SK-N-SH (cell line): ENCODE measurements around the gene WNT16. TPM values are rescaled to one million over a fixed set of nuclear protein-coding genes. Genes with fewer than 3 reads are reported as not detected.

Experiments used
- CTCF ChIA-PET: fragments of 300-600, 350-600 bp; formaldehyde crosslinking; extraction: SDS; loops from one replicate; lab custom pipeline; 2021; lab: Yijun Ruan, JAX
- POLR2A ChIA-PET: fragments of 350-600 bp; sonication (Branson Sonifier 250); formaldehyde crosslinking; extraction: SDS; loops from one replicate; lab custom pipeline; 2020; ENCODE audit warnings: antibody characterized with exemption, inconsistent platforms; lab: Yijun Ruan, JAX
- DNase-seq: peaks from one replicate; pipeline ENCODE4 v3.0.0; 2012
- H2AFZ ChIP-seq: fragments of 200-600 bp; sonication (generic); 2 replicates; pipeline ENCODE4 v1.8.1; 2016; ENCODE audit warnings: antibody characterized with exemption, mild to moderate bottlenecking, low read depth
- H3F3A ChIP-seq: fragments of 200-600 bp; sonication (generic); replicated peaks from 2 replicates; pipeline ENCODE3; 2016; ENCODE audit warnings: antibody characterized with exemption, mild to moderate bottlenecking; ENCODE audit not compliant: insufficient read depth
- H3K27ac ChIP-seq, 2 experiments: fragments of 200-500 bp in 1 of 2; fragments of 200-600 bp in 1 of 2; sonication (Bioruptor generic) in 1 of 2; sonication (generic), shearing (Covaris generic) in 1 of 2; 2 replicates each; pipeline versions ENCODE4 v1.5.1 to v1.6.1; 2014 to 2016; ENCODE audit warnings: low read depth in 2 of 2, inconsistent platforms in 1 of 2, low read length in 1 of 2, mild to moderate bottlenecking in 1 of 2, mixed read lengths in 1 of 2
- H3K27me3 ChIP-seq: fragments of 200-600 bp; sonication (generic), shearing (Covaris generic); 2 replicates; pipeline ENCODE4 v1.6.1; 2016; ENCODE audit warnings: mixed run types; ENCODE audit not compliant: insufficient read depth
- H3K36me3 ChIP-seq, 2 experiments: fragments of 200-500 bp in 1 of 2; fragments of 200-600 bp in 1 of 2; sonication (Bioruptor generic) in 1 of 2; sonication (generic) in 1 of 2; replicated peaks in 1 of 2; 2 replicates each; pipeline versions ENCODE3 to v1.5.1; 2014 to 2016; ENCODE audit warnings: low read length in 1 of 2, mild to moderate bottlenecking in 1 of 2; ENCODE audit not compliant: insufficient read depth in 2 of 2, control insufficient read depth in 1 of 2
- H3K4me1 ChIP-seq, 2 experiments: fragments of 200-500 bp in 1 of 2; fragments of 200-600 bp in 1 of 2; sonication (Bioruptor generic) in 1 of 2; sonication (generic), shearing (Covaris generic) in 1 of 2; 2 replicates each; pipeline versions ENCODE4 v1.5.1 to v1.6.1; 2014 to 2016; ENCODE audit warnings: low read depth in 1 of 2, low read length in 1 of 2, mixed run types in 1 of 2; ENCODE audit not compliant: insufficient read depth in 2 of 2, control insufficient read depth in 1 of 2
- H3K4me2 ChIP-seq: fragments of 200-600 bp; sonication (generic), shearing (Covaris generic); 2 replicates; pipeline ENCODE4 v1.6.1; 2017; ENCODE audit warnings: mixed run types
- H3K4me3 ChIP-seq, 2 experiments: fragments of 200-500 bp in 1 of 2; fragments of 200-600 bp in 1 of 2; sonication (Bioruptor generic) in 1 of 2; sonication (generic), shearing (Covaris generic) in 1 of 2; 2 replicates each; pipeline versions ENCODE4 v1.5.1 to v1.8.1; 2014 to 2016; ENCODE audit warnings: low read depth in 2 of 2, inconsistent platforms in 1 of 2, low read length in 1 of 2, mild to moderate bottlenecking in 1 of 2, mixed read lengths in 1 of 2, moderate library complexity in 1 of 2
- H3K79me2 ChIP-seq: fragments of 200-600 bp; sonication (generic); 2 replicates; pipeline ENCODE4 v1.8.1; 2017; ENCODE audit warnings: mild to moderate bottlenecking; ENCODE audit not compliant: insufficient read depth
- H3K9ac ChIP-seq: fragments of 200-600 bp; sonication (generic); 2 replicates; pipeline ENCODE4 v1.6.1; 2017; ENCODE audit warnings: mixed run types
- H3K9me2 ChIP-seq: fragments of 200-600 bp; sonication (generic); 2 replicates; pipeline ENCODE4 v1.6.1; 2017; ENCODE audit warnings: mixed run types
- H3K9me3 ChIP-seq: fragments of 200-600 bp; sonication (generic); 2 replicates; pipeline ENCODE4 v1.6.1; 2017; ENCODE audit warnings: mixed run types, mild to moderate bottlenecking, moderate library complexity
- H4K20me1 ChIP-seq: fragments of 200-600 bp; sonication (generic); 2 replicates; pipeline ENCODE4 v1.6.1; 2017; ENCODE audit warnings: mild to moderate bottlenecking, mixed run types; ENCODE audit not compliant: insufficient read depth
- CHD2 ChIP-seq: fragments of 150-350 bp; IDR thresholded peaks from 2 replicates; pipeline ENCODE4 v1.6.1; 2018; ENCODE audit warnings: low read length; ENCODE audit not compliant: partially characterized antibody
- EP300 ChIP-seq, 2 experiments: IDR thresholded peaks; 2 replicates each; pipeline versions ENCODE4 v1.4.0 to v1.6.1; 2012; ENCODE audit warnings: borderline replicate concordance in 1 of 2, low read depth in 1 of 2, low read length in 1 of 2
- FOXJ3 ChIP-seq: sonication (generic); formaldehyde crosslinking; IDR thresholded peaks from 2 replicates; pipeline ENCODE4 v1.5.1; 2020; ENCODE audit warnings: mild to moderate bottlenecking, missing genetic modification reagents
- GATA2 ChIP-seq: sonication (generic); formaldehyde crosslinking; IDR thresholded peaks from 2 replicates; pipeline ENCODE4 v1.5.0; 2020; ENCODE audit warnings: mild to moderate bottlenecking, missing genetic modification reagents
- JUND ChIP-seq: IDR thresholded peaks from 2 replicates; pipeline ENCODE4 v1.4.0; 2012
- MXI1 ChIP-seq: IDR thresholded peaks from 2 replicates; pipeline ENCODE4 v1.6.1; 2012; ENCODE audit warnings: mild to moderate bottlenecking, low read depth, low read length, improper control_type of control experiment
- NFIC ChIP-seq: IDR thresholded peaks from 2 replicates; pipeline ENCODE4 v1.4.0; 2012; ENCODE audit warnings: borderline replicate concordance
- NRF1 ChIP-seq: IDR thresholded peaks from 2 replicates; pipeline ENCODE4 v1.6.1; 2012; ENCODE audit warnings: low read depth, mild to moderate bottlenecking, low read length
- RAD21 ChIP-seq: IDR thresholded peaks from 2 replicates; pipeline ENCODE4 v1.6.1; 2012; ENCODE audit warnings: mild to moderate bottlenecking, low read length
- RCOR1 ChIP-seq: fragments of 150-350 bp; IDR thresholded peaks from 2 replicates; pipeline ENCODE4 v1.6.1; 2017; ENCODE audit warnings: antibody characterized with exemption, low read length
- SIN3A ChIP-seq: IDR thresholded peaks from 2 replicates; pipeline ENCODE4 v1.6.1; 2012; ENCODE audit warnings: low read depth, mild to moderate bottlenecking, low read length, moderate library complexity, borderline replicate concordance
- SMC3 ChIP-seq: IDR thresholded peaks from 2 replicates; pipeline ENCODE4 v1.6.1; 2012; ENCODE audit warnings: low read depth, low read length, improper control_type of control experiment
- TCF12 ChIP-seq: IDR thresholded peaks from 2 replicates; pipeline ENCODE4 v1.4.0; 2012
- TEAD4 ChIP-seq: IDR thresholded peaks from 2 replicates; pipeline ENCODE4 v1.4.0; 2012; ENCODE audit warnings: mild to moderate bottlenecking, borderline replicate concordance; ENCODE audit not compliant: insufficient read depth
- WGBS: methylation state at CpG from one replicate; pipeline ENCODE4 v1.1.6; 2017; ENCODE audit warnings: low lambda C conversion rate; 5-methylcytosine and 5-hydroxymethylcytosine counted together
- polyA plus RNA-seq, 3 experiments: library from polyadenylated mRNA; depleted of rRNA; stranded (reverse); fragments of >200 nt; gene quantifications; 2 replicates each; pipeline ENCODE4 v1.2.3, GENCODE V29; 2012
- TF ChIP-seq, protein P1 (sequence below): fragments of 200-600 bp; sonication (generic); IDR thresholded peaks from 2 replicates; pipeline ENCODE4 v1.6.1; 2017; ENCODE audit warnings: antibody characterized with exemption, mild to moderate bottlenecking, moderate library complexity
- TF ChIP-seq, protein P2 (sequence below): IDR thresholded peaks from 2 replicates; pipeline ENCODE4 v1.4.0; 2012; ENCODE audit warnings: low read depth

Gene WNT16
- polyA plus RNA-seq, 1 of the 3 experiments (the other 2 are of a cell fraction) = 0.05 TPM

GRCh38 chr7:121329191-121330052 is 622 bp downstream of the WNT16 start:
- no peak for TF ChIP-seq EP300 (IDR thresholded peaks at IDR 0.05; ENCODE audit: borderline replicate concordance in 1 of 2, low read depth in 1 of 2, low read length in 1 of 2)
- TF ChIP-seq RAD21 = peak; percentile 19; the same call in 1 of the 2 replicates
- no peak for TF ChIP-seq CHD2
- no peak for TF ChIP-seq JUND
- TF ChIP-seq, protein P1, sequence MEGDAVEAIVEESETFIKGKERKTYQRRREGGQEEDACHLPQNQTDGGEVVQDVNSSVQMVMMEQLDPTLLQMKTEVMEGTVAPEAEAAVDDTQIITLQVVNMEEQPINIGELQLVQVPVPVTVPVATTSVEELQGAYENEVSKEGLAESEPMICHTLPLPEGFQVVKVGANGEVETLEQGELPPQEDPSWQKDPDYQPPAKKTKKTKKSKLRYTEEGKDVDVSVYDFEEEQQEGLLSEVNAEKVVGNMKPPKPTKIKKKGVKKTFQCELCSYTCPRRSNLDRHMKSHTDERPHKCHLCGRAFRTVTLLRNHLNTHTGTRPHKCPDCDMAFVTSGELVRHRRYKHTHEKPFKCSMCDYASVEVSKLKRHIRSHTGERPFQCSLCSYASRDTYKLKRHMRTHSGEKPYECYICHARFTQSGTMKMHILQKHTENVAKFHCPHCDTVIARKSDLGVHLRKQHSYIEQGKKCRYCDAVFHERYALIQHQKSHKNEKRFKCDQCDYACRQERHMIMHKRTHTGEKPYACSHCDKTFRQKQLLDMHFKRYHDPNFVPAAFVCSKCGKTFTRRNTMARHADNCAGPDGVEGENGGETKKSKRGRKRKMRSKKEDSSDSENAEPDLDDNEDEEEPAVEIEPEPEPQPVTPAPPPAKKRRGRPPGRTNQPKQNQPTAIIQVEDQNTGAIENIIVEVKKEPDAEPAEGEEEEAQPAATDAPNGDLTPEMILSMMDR = peak; percentile 30
- peak; percentile 17; the same call in 1 of the 2 replicates for TF ChIP-seq FOXJ3
- TF ChIP-seq GATA2 = 0 out of 2 replicates have a peak, but pooled peaks have one; percentile 15
- TF ChIP-seq, all 33 proteins: peak for 4
- Histone ChIP-seq H3K9me2 (no peaks in the 10 kb centered on the region), H3K4me2 (peak overlapping the region; percentile 87), H3K79me2 (no peaks in the 10 kb centered on the region), H2AFZ (peak overlapping the region; percentile 79; the same call in 1 of the 2 replicates), H3K27me3 (peaks cover 50% of the 10 kb centered on the region), H3K9me3 (no peaks in the 10 kb centered on the region; the same call in 1 of the 2 replicates), H3K36me3 (no peaks in the 10 kb centered on the region), H3F3A (peaks cover 3% of the 10 kb centered on the region), H3K4me1 (peaks cover 17 to 23% of the 10 kb centered on the region in 2 experiments; a peak in 3 of 4 replicates), H3K4me3 (peak overlapping the region; percentile 66), H4K20me1 (no peaks in the 10 kb centered on the region), H3K9ac (no peak overlapping the region), H3K27ac (peak overlapping the region in 1 of 2 experiments; percentile 56; a peak in 1 of 4 replicates)
- peak; percentile 78 for DNase-seq
- ChIA-PET POLR2A (no interaction called here), CTCF (interaction anchor here (0.8 to 2.6 kb wide), 34 partner anchors 12 to 524 kb away, joined by 3 to 15 read pairs (median 3); partner anchors contain the start of gene FAM3C)
- WGBS = 8% methylated on average over 38 of the region's 47 CpGs

GRCh38 chr7:121330053-121330833 is 1.4 kb downstream of the WNT16 start:
- Histone ChIP-seq H3K9me2 (no peaks in the 10 kb centered on the region), H3K4me1 (peaks cover 17 to 23% of the 10 kb centered on the region in 2 experiments; a peak in 3 of 4 replicates), H3F3A (peaks cover 3% of the 10 kb centered on the region), H2AFZ (peak overlapping the region; percentile 79; the same call in 1 of the 2 replicates), H3K27me3 (peaks cover 50% of the 10 kb centered on the region), H4K20me1 (no peaks in the 10 kb centered on the region), H3K4me3 (peak overlapping the region; percentile 66), H3K9ac (no peak overlapping the region), H3K36me3 (no peaks in the 10 kb centered on the region), H3K9me3 (no peaks in the 10 kb centered on the region; the same call in 1 of the 2 replicates), H3K4me2 (peak overlapping the region; percentile 87), H3K27ac (peak overlapping the region in 1 of 2 experiments; percentile 56; a peak in 1 of 4 replicates), H3K79me2 (no peaks in the 10 kb centered on the region)
- CTCF ChIA-PET = interaction anchor here (0.8 to 2.6 kb wide), 36 partner anchors 12 to 524 kb away, joined by 3 to 15 read pairs (median 3); partner anchors contain the start of gene FAM3C
- TF ChIP-seq GATA2 (no peak), RCOR1 (no peak; the same call in 1 of the 2 replicates), SMC3 (no peak), TEAD4 (no peak), TCF12 (peak; percentile 55; the same call in 1 of the 2 replicates), NFIC (no peak), NRF1 (no peak), SIN3A (no peak), MXI1 (peak; percentile 93), FOXJ3 (no peak)
- TF ChIP-seq, protein P2, sequence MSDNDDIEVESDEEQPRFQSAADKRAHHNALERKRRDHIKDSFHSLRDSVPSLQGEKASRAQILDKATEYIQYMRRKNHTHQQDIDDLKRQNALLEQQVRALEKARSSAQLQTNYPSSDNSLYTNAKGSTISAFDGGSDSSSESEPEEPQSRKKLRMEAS = peak; percentile 50
- DNase-seq = peak; percentile 79
- 2% methylated on average over 44 of the region's 52 CpGs for WGBS
- POLR2A ChIA-PET = no interaction called here
